Suprapubic skin (tissue), 4 donors: Measurements from ENCODE around the gene TAF13. TPM values are rescaled to one million over a fixed set of nuclear protein-coding genes. Genes with fewer than 3 reads are reported as not detected.
"Not testable (repeated sequence)": the region's sequence is repeated elsewhere in the genome, so short reads cannot be mapped to it uniquely, and the experiment has no call there.

Experiments
- DNase-seq, 2 donors: peaks; one replicate each; pipeline ENCODE4 v3.0.0-alpha.2; 2019; ENCODE audit warnings: low spot score in 2 of 2
- H3K27ac ChIP-seq: fragments of 200-600 bp; sonication (generic); one replicate; pipeline ENCODE4 v1.5.1; 2019
- H3K27me3 ChIP-seq: fragments of 200-600 bp; sonication (generic); one replicate; pipeline ENCODE4 v1.5.1; 2019
- H3K36me3 ChIP-seq: fragments of 200-600 bp; sonication (generic); one replicate; pipeline ENCODE4 v1.5.1; 2019
- H3K4me1 ChIP-seq: fragments of 200-600 bp; sonication (generic); one replicate; pipeline ENCODE4 v1.5.1; 2019
- H3K4me3 ChIP-seq: fragments of 200-600 bp; sonication (generic); one replicate; pipeline ENCODE4 v1.5.1; 2019; ENCODE audit warnings: mild to moderate bottlenecking
- H3K9me3 ChIP-seq: fragments of 200-600 bp; sonication (generic); one replicate; pipeline ENCODE4 v1.5.1; 2019
- CTCF ChIP-seq, 2 donors: fragments of 200-600 bp in 1 of 2; fragments of 450-650 bp in 1 of 2; sonication (generic) in 1 of 2; IDR thresholded peaks; one replicate each; pipeline ENCODE4 v1.5.1; 2016 to 2019; ENCODE audit warnings: antibody characterized with exemption in 2 of 2, mild to moderate bottlenecking in 1 of 2, moderate library complexity in 1 of 2
- EP300 ChIP-seq: sonication (generic); formaldehyde crosslinking; IDR thresholded peaks from one replicate; pipeline ENCODE4 v1.6.1; 2017; ENCODE audit warnings: antibody characterized with exemption
- POLR2A ChIP-seq, 2 donors: fragments of 450-650 bp; IDR thresholded peaks; one replicate each; pipeline ENCODE4 v1.6.1; 2017; ENCODE audit warnings: antibody characterized with exemption in 2 of 2, mild to moderate bottlenecking in 2 of 2, moderate library complexity in 2 of 2
- POLR2AphosphoS5 ChIP-seq, 3 donors: sonication (generic); formaldehyde crosslinking; IDR thresholded peaks; one replicate each; pipeline ENCODE4 v1.6.1; 2017; ENCODE audit warnings: antibody characterized with exemption in 3 of 3
- WGBS: methylation state at CpG from one replicate; pipeline ENCODE4 v1.1.5; 2018; 5-methylcytosine and 5-hydroxymethylcytosine counted together
- total RNA-seq, 4 donors: library from RNA; depleted of rRNA; stranded (reverse); fragments of >200 nt; gene quantifications; one replicate each; pipeline ENCODE4 v1.1.0, GENCODE V29; 2016

Gene TAF13
- total RNA-seq, 4 donors from 2014 or later: 10.6 to 33.2 (median 28.0) TPM

GRCh38 chr1:109020693-109021257 lies 55.0 kb downstream of the TAF13 start:
- DNase-seq: no peak
- Histone ChIP-seq H3K9me3 (no peaks in the 10 kb centered on the region), H3K36me3 (peaks cover 27% of the 10 kb centered on the region), H3K4me3 (no peak overlapping the region), H3K27me3 (no peaks in the 10 kb centered on the region), H3K27ac (no peak overlapping the region), H3K4me1 (no peaks in the 10 kb centered on the region)
- TF ChIP-seq CTCF (IDR thresholded peaks at IDR 0.05) (no peak), POLR2A (IDR thresholded peaks at IDR 0.05) (no peak), POLR2AphosphoS5 (IDR thresholded peaks at IDR 0.05) (no peak), EP300 (no peak)
- 89% methylated on average over 3 of the region's 3 CpGs for WGBS

GRCh38 chr1:109017719-109018118 lies 58.1 kb downstream of the TAF13 start:
- H3K4me1 ChIP-seq, DNase-seq, H3K4me3 ChIP-seq, H3K27ac ChIP-seq, H3K9me3 ChIP-seq, H3K27me3 ChIP-seq: not testable (repeated sequence)
- WGBS: 95% methylated on average over 6 of the region's 6 CpGs
- peaks cover 40% of the 10 kb centered on the region for H3K36me3 ChIP-seq

- Histone ChIP-seq H3K4me1 (no peaks in the 10 kb centered on the region), H3K4me3 (no peak overlapping the region), H3K9me3 (no peaks in the 10 kb centered on the region), H3K27ac (no peak overlapping the region), H3K27me3 (no peaks in the 10 kb centered on the region), H3K36me3 (peaks cover 38% of the 10 kb centered on the region)
- WGBS: 100% methylated on average over 1 of the region's 1 CpG
- no peak for DNase-seq
- TF ChIP-seq POLR2AphosphoS5 (IDR thresholded peaks at IDR 0.05) (no peak), EP300 (no peak), CTCF (IDR thresholded peaks at IDR 0.05) (no peak), POLR2A (IDR thresholded peaks at IDR 0.05) (no peak)
Observed at GRCh38 chr1:109017134-109017533, 58.7 kb downstream of the TAF13 start.

Other genes starting within 250 kb of the TAF13 start
- gene AKNAD1, start 218.9 kb downstream of the TAF13 start, total RNA-seq: 1 to 10 TPM in 3 of 4 donors, not detected in 1; 2.2 to 6.5 (median 2.7) TPM
- gene GPSM2, start 199.0 kb downstream of the TAF13 start, total RNA-seq: 100 to 1,000 TPM in 3 of 4 donors, 10 to 100 TPM in 1; 97.4 to 174 (median 136) TPM
- 10 to 100 TPM; 12.4 to 19.4 (median 18.5) TPM for gene CLCC1, start 112.5 kb downstream of the TAF13 start, total RNA-seq
- 10 to 100 TPM; 45.8 to 89.2 (median 52.9) TPM for gene WDR47, start 33.9 kb downstream of the TAF13 start, total RNA-seq
- 10 to 100 TPM; 28.2 to 35.1 (median 31.0) TPM for gene TMEM167B, start 14.8 kb upstream of the TAF13 start, total RNA-seq
- gene ELAPOR1, start 38.1 kb upstream of the TAF13 start, total RNA-seq: 10 to 100 TPM; 27.4 to 84.8 (median 46.7) TPM
- 100 to 1,000 TPM; 144 to 169 (median 160) TPM for gene SARS1, start 137.9 kb upstream of the TAF13 start, total RNA-seq
- 100 to 1,000 TPM; 106 to 145 (median 129) TPM for gene CELSR2, start 173.5 kb upstream of the TAF13 start, total RNA-seq
- 1 to 10 TPM; 1.9 to 6.8 (median 3.7) TPM for gene PSRC1, start 207.1 kb upstream of the TAF13 start, total RNA-seq
- not detected for gene MYBPHL, start 231.0 kb upstream of the TAF13 start, total RNA-seq